ENCODE results near the gene RAB20.
"Not testable (repeated sequence)": the region's sequence is repeated elsewhere in the genome, so short reads cannot be mapped to it uniquely, and the experiment has no call there.

The RAB20 gene

GRCh38 chr13:110535526-110535925 lies 26.0 kb downstream of the RAB20 start:
- H3K4me3 ChIP-seq (ENCODE audit: low read length) = no peak overlapping the region
- no peak for TF ChIP-seq ZNF274 (IDR thresholded peaks at IDR 0.05; ENCODE audit: low read depth, low read length)

- no peak for TF ChIP-seq ZNF274 (IDR thresholded peaks at IDR 0.05; ENCODE audit: low read depth, low read length)
- no peak overlapping the region for H3K4me3 ChIP-seq (ENCODE audit: low read length)
Observed at GRCh38 chr13:110533771-110534670, 27.5 kb downstream of the RAB20 start.

- not testable (repeated sequence) for H3K4me3 ChIP-seq (ENCODE audit: low read length)
Observed at GRCh38 chr13:110532258-110532657, 29.3 kb downstream of the RAB20 start.

GRCh38 chr13:110531671-110532083 lies 29.8 kb downstream of the RAB20 start:
- TF ChIP-seq ZNF274 (IDR thresholded peaks at IDR 0.05; ENCODE audit: low read depth, low read length) = no peak
- H3K4me3 ChIP-seq (ENCODE audit: low read length) = no peak overlapping the region

GRCh38 chr13:110531100-110531499 lies 30.4 kb downstream of the RAB20 start:
- TF ChIP-seq ZNF274 (IDR thresholded peaks at IDR 0.05; ENCODE audit: low read depth, low read length) = no peak
- no peak overlapping the region for H3K4me3 ChIP-seq (ENCODE audit: low read length)

GRCh38 chr13:110529522-110530311 lies 31.8 kb downstream of the RAB20 start:
- no peak for TF ChIP-seq ZNF274 (IDR thresholded peaks at IDR 0.05; ENCODE audit: low read depth, low read length)
- no peak overlapping the region for H3K4me3 ChIP-seq (ENCODE audit: low read length)

GRCh38 chr13:110528911-110529310 lies 32.6 kb downstream of the RAB20 start:
- no peak for TF ChIP-seq ZNF274 (IDR thresholded peaks at IDR 0.05; ENCODE audit: low read depth, low read length)
- no peak overlapping the region for H3K4me3 ChIP-seq (ENCODE audit: low read length)

- TF ChIP-seq ZNF274 (IDR thresholded peaks at IDR 0.05; ENCODE audit: low read depth, low read length) = no peak
- no peak overlapping the region for H3K4me3 ChIP-seq (ENCODE audit: low read length)
Observed at GRCh38 chr13:110528371-110528770, 33.2 kb downstream of the RAB20 start.

GRCh38 chr13:110525328-110526319 lies 35.9 kb downstream of the RAB20 start:
- no peak overlapping the region for H3K4me3 ChIP-seq (ENCODE audit: low read length)

GRCh38 chr13:110524541-110525257 lies 36.8 kb downstream of the RAB20 start:
- no peak overlapping the region for H3K4me3 ChIP-seq (ENCODE audit: low read length)
- no peak for TF ChIP-seq ZNF274 (IDR thresholded peaks at IDR 0.05; ENCODE audit: low read depth, low read length)

More at GRCh38 chr13:110525328-110526319, 35.9 kb downstream of the RAB20 start:
- TF ChIP-seq ZNF274 (IDR thresholded peaks at IDR 0.05; ENCODE audit: low read depth, low read length) = no peak

GRCh38 chr13:110523838-110524540 lies 37.5 kb downstream of the RAB20 start:
- no peak overlapping the region for H3K4me3 ChIP-seq (ENCODE audit: low read length)
- TF ChIP-seq ZNF274 (IDR thresholded peaks at IDR 0.05; ENCODE audit: low read depth, low read length) = no peak

GRCh38 chr13:110523180-110523579 lies 38.3 kb downstream of the RAB20 start:
- TF ChIP-seq ZNF274 (IDR thresholded peaks at IDR 0.05; ENCODE audit: low read depth, low read length) = no peak

GRCh38 chr13:110522721-110523120 lies 38.8 kb downstream of the RAB20 start:
- TF ChIP-seq ZNF274 (IDR thresholded peaks at IDR 0.05; ENCODE audit: low read depth, low read length) = no peak
- no peak overlapping the region for H3K4me3 ChIP-seq (ENCODE audit: low read length)

More at GRCh38 chr13:110523180-110523579, 38.3 kb downstream of the RAB20 start:
- no peak overlapping the region for H3K4me3 ChIP-seq (ENCODE audit: low read length)

Measured in GM08714 (cell line).